Left ventricle myocardium superior (tissue), 1 donor: ENCODE measurements around the gene ZNF615. TPM values are rescaled to one million over a fixed set of nuclear protein-coding genes. Genes with fewer than 3 reads are reported as not detected.
"Not testable (repeated sequence)": the region's sequence is repeated elsewhere in the genome, so short reads cannot be mapped to it uniquely, and the experiment has no call there.

ENCODE experiments used
- ATAC-seq: fragments of 200-7000 bp; cut with Tn5 transposase; one replicate; pipeline ENCODE4 v1.9.1; 2020; ENCODE audit warnings: mild to moderate bottlenecking, moderate library complexity
- DNase-seq: peaks from one replicate; pipeline ENCODE4 v3.0.0-alpha.2; 2020
- intact Hi-C: fragments of 100-400 bp; cut with micrococcal nuclease; formaldehyde crosslinking; loops from one replicate; pipeline ENCODE4 v1.11.0; 2022
- total RNA-seq: library from RNA; stranded (reverse); fragmentation: NEBNext Ultra II Directional; extraction: Animal tissue kit (Norgen Biotek cat#: 25700); gene quantifications from one replicate; pipeline ENCODE4 v1.2.1, GENCODE V29; 2021
- donor health status: DM: no; HTN: yes; CAD: no; lungs with severe emphysema.

ZNF615 gene
- total RNA-seq, 1 donor from 2014 or later: 12.2 TPM

DNA sequence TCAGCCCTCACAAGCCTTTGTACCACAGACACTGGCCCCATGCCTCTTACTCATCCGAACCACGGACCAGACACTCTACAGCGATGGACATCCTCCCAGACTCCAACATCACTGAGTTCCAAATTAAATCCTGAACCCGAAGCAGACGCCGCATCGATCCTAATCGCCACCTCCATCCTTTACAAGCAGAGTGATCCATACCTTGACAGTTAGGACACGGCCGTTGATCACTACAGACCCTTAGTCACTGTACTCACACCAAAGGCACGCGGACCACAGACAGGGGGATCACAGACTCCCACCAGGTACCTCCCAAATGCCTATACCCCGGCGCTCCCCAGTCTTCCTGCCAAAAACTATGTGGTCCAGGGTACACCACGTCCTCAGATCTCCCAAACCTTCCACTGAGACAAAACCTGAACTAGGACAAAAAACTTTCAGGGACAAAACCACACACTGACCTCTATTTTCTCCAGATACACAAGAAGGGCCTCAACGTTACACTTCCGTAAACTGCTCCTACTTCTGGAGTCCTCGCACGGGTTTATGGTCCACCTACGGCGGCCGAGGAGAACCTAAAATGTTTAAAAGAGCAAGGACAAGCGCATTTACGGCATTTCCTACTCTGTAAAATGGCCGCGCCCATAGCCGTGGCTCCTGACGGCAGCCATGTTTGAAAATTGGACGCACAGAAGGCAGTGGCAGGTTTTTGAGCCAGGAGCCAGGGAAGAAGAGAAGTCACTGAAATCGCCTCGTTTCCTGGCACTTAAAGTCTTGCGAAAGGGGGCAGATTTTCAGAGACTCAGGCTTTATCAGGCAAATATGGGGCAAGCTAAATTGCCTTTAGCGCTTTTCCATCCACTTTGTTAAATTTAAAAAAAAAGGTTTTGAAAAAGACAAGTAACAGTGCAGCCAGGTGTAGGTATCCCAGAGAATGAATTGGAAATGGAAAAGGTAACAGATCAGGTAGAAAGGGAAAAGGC is 21.4 kb downstream of the ZNF615 start, which contains the start of gene ZNF350:
Gene ZNF350 (minus strand): TSS at position 532 of the 983 bp plus-strand sequence. CDS start 12,480 bp downstream, outside the sequence.
- DNase-seq (peak; percentile 89), ATAC-seq (peak; percentile 100)

DNA sequence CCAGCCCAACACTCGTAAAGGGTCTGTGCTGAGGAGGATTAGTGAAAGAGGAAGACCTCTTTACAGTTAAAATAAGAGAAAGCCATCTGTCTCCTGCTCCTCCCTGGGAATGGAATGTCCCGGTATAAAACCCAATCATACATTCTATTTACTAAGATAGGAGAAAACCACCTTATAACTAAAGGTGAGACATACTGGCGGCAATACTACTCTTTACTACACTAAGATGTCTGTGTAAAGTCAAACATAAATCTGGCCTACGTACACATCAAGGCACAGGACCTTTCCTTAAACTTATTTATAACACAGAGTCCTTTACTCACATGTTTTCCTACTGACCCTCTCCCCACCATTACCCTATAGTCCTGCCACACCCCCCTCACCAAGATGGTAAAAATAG is 24.6 kb downstream of the ZNF615 start:
- intact Hi-C loops: no loop called here
- no peak for DNase-seq
- no peak for ATAC-seq

More for the DNA sequence above, 21.4 kb downstream of the ZNF615 start, which contains the start of gene ZNF350:
- intact Hi-C loops: no loop called here

DNA sequence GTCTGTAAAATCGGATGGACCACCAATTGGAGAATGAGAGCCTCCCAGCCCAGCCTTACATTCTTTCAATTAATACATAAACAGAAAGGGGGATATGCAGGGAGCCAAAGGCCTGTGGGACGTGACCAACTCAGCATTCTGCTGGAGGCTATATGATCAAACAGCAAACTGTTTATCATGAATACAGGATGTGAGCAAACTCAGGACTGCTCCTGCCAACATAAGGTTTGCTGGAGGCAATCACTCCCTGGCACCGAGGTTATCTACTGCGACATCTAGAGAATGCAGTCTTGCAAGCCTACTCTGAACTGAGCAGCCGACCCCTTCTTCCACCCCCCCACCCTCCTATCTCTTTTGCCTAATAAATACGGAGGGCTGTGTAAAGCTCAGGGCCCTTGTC is 27.1 kb downstream of the ZNF615 start:
- DNase-seq, ATAC-seq, intact Hi-C loops: not testable (repeated sequence)

DNA sequence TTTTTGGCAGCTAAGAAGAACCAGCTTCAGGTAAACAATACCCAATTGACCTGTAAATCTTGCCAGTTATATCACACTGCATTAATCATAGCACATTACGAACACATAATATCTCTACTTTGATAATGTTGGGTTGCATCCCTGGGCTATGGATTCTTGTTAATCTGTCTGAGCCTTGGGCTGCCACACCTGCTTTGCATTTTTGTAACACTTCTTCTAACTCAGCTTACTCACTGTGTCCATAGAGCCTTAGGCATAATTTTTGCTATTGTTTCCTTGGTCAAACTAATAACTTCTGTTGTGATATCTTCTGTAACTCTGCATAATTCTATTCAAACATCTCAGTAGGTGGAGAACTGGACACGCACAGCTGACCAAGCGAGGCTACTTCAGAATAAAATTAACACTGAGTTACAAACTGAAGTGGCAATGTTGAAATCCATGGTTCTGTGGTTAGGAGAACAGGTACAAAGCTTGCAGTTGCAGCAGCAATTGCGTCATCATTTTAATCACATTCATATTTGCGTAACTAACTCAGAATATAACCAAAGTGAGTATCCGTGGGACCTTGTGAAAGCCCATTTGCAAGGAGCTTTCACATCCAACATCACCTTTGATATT is 27.8 kb downstream of the ZNF615 start:
- intact Hi-C loops: no loop called here
- ATAC-seq: no peak
- DNase-seq: no peak

DNA sequence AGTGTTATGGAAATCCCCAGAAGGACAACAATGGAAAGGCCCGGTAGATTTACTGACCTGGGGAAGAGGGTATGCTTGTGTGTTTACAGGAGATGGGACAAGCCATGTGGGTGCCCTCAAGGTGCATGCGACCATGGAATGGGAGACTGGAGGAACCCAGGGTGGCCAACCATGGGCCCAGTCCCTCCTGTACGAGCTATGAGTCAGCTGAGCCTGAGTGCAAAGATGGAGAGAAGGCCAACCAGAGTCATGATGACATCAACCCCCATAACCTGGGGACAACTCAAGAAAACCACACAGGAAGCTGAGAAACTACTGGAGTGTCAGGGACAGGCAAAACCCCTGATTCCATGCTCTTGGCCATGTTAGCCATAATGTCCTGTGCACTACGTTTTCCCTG is 29.1 kb downstream of the ZNF615 start:
- intact Hi-C loops: no loop called here
- ATAC-seq (no peak), DNase-seq (no peak)

DNA sequence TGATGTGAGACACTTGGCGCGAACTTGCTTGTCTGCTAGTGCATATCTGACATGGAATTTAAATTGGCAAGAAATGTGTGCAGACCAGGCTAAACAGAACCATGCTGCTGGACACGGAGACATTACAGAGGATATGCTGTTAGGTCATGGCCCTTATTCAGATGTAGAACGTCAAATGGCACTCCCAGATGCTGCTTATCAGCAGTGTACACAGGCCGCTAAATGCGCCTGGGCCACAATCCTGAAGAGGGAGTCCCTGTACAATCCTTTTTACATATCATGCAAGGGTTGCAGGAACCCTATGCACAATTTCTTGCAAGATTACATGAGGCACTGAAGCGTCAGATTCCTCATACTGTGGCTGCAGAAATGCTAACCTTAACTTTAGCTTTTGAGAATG is 30.7 kb downstream of the ZNF615 start:
- intact Hi-C loops: no loop called here
- no peak for DNase-seq
- no peak for ATAC-seq

DNA sequence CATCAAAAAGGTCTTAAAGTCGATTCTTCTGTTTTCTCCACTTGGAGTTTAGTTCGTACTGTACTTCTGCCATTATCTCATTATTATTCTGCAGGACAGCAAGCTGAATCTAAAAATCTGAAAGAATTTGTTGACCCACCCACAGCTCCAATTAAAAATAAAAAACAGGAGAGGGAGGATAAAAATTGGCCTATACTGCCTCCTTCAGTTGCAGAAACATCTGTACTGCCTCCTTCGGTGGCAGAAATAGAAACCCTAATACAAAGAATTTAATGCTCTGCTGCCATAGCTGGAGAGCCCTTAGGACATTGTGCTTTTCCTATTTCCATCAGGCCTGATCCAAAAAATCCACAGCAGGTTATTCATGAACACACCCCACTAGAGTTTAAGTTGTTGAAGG is 31.2 kb downstream of the ZNF615 start:
- ATAC-seq (no peak), DNase-seq (no peak)
- intact Hi-C loops: no loop called here

DNA sequence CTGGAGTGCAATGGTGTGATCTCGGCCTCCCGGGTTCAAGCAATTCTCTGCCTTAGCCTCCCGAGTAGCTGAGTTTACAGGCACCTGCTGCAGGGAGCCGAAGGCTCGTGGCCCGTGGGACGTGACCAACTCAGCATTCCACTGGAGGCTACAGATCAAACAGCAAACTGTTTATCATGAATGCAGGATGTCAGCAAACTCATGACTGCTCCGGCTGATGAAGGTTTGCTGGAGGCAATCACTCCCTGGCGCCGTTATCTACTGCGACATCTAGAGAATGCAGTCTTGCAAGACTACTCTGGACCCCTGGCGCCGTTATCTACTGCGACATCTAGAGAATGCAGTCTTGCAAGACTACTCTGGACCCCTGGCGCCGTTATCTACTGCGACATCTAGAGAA is 32.2 kb downstream of the ZNF615 start:
- DNase-seq, ATAC-seq, intact Hi-C loops: not testable (repeated sequence)

DNA sequence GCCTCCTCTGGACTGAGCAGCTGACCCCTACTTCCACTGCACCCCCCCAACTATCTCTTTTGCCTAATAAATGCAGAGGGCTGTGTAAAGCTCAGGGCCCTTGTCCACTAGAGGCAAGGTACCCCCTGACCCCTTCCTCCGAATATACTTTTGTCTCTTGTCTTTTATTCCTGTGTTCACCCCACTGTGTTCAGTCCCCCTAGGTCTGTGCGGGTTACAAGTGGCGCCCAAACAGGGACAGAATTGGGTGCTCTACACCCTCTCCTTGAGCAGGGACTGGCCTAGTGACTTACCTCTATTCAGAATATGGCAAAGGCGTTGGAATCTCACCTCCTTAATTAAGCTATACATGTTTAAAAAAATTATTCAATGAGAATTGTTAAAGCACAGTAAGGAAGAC is 36.4 kb downstream of the ZNF615 start:
- DNase-seq: no peak
- no peak for ATAC-seq
- intact Hi-C loops: no loop called here

DNA sequence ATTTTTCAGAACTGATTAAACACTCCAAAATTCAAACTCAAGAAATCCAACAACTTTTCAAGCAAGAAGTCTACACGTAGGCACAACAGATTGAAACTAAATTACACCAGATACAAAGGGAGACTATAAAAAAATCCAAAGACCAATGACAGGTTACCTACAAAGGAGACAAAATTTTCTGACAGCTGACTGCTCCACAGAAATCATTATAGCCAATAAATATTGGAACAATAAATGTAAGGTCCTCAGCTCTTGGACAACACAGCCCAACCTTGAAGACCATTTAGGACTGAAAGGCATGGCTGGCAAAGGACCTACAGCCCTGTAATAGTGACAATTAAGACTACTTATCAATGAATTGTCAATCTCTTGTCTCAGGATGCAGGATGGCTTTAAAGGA is 37.3 kb downstream of the ZNF615 start:
- DNase-seq: no peak
- intact Hi-C loops: no loop called here
- ATAC-seq: no peak

DNA sequence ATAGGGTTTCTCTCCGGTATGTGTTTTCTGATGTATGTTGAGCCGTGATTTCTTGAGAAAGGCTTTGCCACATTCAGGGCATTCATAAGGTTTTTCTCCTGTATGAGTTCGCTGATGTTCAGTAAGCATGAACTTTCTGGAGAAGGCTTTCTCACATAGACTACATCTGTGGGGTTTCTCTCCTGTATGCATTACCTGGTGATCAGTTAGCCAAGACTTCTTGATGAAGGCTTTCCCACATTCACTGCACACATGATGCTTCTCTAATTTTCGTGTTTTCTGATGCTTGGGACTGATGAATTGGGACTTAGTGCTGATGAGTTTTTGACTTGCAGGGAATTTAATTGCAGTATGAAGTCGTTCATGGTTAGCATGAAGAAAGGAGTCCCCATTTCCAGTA is 42.4 kb downstream of the ZNF615 start:
- DNase-seq (no peak), ATAC-seq (no peak)
- intact Hi-C loops: no loop called here

DNA sequence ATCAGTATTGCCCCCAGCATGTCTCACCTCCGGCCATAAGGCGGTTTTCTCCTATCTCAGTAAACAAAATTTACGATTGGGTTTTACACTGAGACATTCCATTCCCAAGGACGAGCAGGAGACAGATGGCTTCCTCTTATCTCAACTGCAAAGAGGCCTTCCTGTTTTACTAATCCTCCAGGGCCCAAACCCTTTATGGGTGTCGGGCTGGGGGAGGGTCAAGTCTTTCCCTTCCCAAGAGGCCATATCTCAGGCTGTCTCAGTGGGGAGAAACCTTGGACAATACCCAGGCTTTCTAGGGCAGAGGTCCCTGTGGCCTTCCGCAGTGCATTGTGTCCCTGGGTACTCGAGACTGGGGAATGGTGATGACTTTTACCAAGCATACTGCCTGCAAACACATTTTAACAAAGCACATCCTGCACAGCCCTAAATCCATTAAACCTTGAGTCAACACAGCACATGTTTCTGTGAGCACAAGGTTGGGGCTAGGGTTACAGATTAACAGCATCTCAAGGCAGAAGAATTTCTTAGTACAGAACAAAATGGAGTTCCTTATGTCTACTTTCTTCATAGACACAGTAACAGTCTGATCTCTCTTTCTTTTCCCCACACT is 47.3 kb downstream of the ZNF615 start:
- ATAC-seq, DNase-seq, intact Hi-C loops: not testable (repeated sequence)

DNA sequence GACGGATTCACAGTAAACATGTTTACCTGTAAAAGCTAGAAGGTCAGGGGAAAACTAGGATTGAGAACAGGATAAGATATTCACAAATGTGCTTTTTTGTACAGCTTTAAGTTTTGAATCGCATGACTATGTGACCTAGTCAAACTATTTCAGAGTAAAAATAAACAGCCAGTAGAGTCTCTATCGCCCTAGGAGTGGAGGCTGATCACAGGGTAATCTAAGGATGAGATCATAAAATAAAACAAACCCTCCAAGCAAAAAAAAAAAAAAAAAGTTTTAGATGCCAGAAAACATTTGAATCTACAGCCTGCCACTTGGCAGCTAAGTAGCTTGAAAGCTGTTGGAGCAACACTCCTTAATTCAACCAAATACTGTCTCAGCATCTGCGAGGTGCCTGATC is 48.2 kb downstream of the ZNF615 start:
- ATAC-seq (peak; percentile 15), DNase-seq (no peak)
- intact Hi-C loops: no loop called here

DNA sequence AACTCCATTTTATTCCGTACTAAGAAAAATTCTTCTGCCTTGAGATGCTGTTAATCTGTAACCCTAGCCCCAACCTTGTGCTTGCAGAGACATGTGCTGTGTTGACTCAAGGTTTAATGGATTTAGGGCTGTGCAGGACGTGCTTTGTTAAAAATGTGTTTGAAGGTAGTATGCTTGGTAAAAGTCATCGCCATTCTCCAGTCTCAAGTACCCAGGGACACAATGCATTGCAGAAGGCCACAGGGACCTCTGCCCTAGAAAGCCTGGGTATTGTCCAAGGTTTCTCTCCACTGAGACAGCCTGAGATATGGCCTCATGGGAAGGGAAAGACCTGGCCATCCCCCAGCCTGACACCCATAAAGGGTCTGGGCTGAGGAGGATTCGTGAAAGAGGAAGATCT is 50.2 kb downstream of the ZNF615 start:
- ATAC-seq, intact Hi-C loops, DNase-seq: not testable (repeated sequence)

DNA sequence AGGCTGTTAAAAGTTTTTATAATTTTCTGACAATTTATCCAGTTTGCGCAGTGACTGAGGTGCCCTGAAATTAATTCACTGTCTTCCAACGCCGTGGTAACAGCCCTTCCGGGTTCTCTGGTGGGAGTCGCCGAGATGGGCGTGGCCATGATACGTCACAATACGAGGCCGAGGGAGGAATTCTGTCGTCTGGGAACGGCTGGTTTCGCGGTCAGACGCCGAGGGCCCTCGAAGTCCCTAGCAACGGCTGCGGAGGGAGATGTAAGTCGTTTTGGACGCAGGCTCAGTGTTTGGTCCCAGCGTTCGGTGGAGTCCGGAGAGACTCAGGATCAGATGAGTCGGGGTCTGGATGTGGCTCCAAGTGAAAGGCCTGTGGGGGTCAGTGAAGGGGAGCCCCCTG is 59.0 kb downstream of the ZNF615 start:
- intact Hi-C loops: no loop called here
- peak; percentile 39 for DNase-seq
- peak; percentile 46 for ATAC-seq

DNA sequence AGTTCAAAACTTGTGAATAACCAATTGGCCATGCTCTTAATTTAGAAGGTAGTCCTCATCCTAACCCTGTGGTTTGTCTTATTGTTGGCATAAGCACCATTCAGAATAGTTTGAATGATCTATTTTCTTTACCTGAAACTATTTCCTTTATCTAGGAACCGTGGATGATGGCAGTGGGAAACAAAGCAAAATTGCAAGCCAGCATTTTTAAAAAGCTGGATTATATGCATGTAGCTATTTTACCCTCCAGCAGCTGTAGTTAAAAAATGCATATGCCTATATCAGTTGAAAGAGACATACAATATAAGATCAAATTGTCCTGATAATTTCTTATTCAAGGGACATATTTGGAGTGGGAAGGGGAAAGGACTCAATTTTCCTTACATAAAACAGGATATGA is 61.4 kb downstream of the ZNF615 start:
- DNase-seq: no peak
- intact Hi-C loops: no loop called here
- no peak for ATAC-seq

DNA sequence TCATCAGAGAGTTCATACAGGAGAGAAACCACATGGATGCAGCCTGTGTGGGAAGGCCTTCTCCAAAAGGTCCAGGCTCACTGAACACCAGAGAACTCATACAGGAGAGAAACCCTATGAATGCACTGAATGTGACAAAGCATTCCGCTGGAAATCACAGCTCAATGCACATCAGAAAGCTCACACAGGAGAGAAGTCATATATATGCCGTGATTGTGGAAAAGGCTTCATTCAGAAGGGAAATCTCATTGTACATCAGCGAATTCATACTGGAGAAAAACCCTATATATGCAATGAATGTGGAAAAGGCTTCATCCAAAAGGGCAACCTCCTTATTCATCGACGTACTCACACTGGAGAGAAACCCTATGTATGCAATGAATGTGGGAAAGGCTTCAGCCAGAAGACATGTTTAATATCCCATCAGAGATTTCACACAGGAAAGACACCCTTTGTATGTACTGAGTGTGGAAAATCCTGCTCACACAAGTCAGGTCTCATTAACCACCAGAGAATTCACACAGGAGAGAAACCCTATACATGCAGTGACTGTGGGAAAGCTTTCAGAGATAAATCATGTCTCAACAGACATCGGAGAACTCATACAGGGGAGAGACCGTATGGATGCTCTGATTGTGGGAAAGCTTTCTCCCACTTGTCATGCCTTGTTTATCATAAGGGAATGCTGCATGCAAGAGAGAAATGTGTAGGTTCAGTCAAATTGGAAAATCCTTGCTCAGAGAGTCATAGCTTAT is 63.0 kb downstream of the ZNF615 start:
- intact Hi-C loops: no loop called here
- ATAC-seq: no peak
- no peak for DNase-seq
